Pancreas (tissue), 10 donors: Measurements from ENCODE around the gene GATAD2B. TPM values are rescaled to one million over a fixed set of nuclear protein-coding genes. Genes with fewer than 3 reads are reported as not detected.

Experiments
- ATAC-seq, 4 donors: fragments of 200-7000 bp; cut with Tn5 transposase; one replicate each; pipeline versions ENCODE4 v1.8.0 to v1.9.1; 2020; ENCODE audit warnings: mild to moderate bottlenecking in 4 of 4, moderate library complexity in 4 of 4
- DNase-seq, 6 donors: peaks; one replicate each; pipeline ENCODE4 v3.0.0-alpha.2; 2020
- FAIRE-seq: peaks from 2 replicates; lab custom pipeline; 2012; peaks lifted over from hg19 to GRCh38; lab: Jason Lieb, UNC
- H3K27ac ChIP-seq, 4 donors: fragments of 200-600 bp; sonication (generic); 1 replicate in 3 of 4; 2 replicates in 1 of 4; pipeline versions ENCODE4 v1.5.0 to v1.8.0; 2020
- H3K27me3 ChIP-seq, 4 donors: fragments of 200-600 bp; one replicate each; pipeline ENCODE4 v1.8.0; 2021
- H3K36me3 ChIP-seq, 3 donors: fragments of 200-600 bp; sonication (generic) in 1 of 3; one replicate each; pipeline versions ENCODE4 v1.5.0 to v1.8.0; 2020 to 2021
- H3K4me1 ChIP-seq, 3 donors: fragments of 200-600 bp; one replicate each; pipeline ENCODE4 v1.8.0; 2021
- H3K4me3 ChIP-seq, 4 donors: fragments of 200-600 bp; sonication (generic) in 2 of 4; one replicate each; pipeline versions ENCODE4 v1.5.0 to v1.8.0; 2020 to 2021
- H3K9me3 ChIP-seq, 4 donors: fragments of 200-600 bp; one replicate each; pipeline ENCODE4 v1.8.0; 2021
- WGBS, 2 donors: extraction: QIAGEN DNeasy Blood & Tissue Kit; methylation state at CpG; one replicate each; pipeline ENCODE4 v1.1.7; 2013; 5-methylcytosine and 5-hydroxymethylcytosine counted together
- intact Hi-C, 3 donors: fragments of 100-400 bp; cut with DNase I; formaldehyde crosslinking; loops; one replicate each; pipeline versions ENCODE4 v1.11.1 to v1.14.2; 2022
- polyA plus RNA-seq, 2 donors: library from polyadenylated mRNA; stranded (reverse); fragments of 200-250 nt; gene quantifications; one replicate each; pipeline ENCODE4 v1.2.3, GENCODE V29; 2013
- total RNA-seq, 6 donors: library from RNA; stranded (reverse); fragmentation: NEBNext Ultra II Directional in 4 of 6; extraction: Animal tissue kit (Norgen Biotek cat#: 25700) in 4 of 6; gene quantifications; one replicate each; pipeline versions ENCODE4 v1.2.1 to v1.2.4, GENCODE V29; 2021 to 2023
- TF ChIP-seq, protein P1 (sequence below), 4 donors: fragments of 200-600 bp; sonication (generic) in 3 of 4; IDR thresholded peaks; one replicate each; pipeline versions ENCODE4 v1.5.0 to v1.8.0; 2021; ENCODE audit warnings: antibody characterized with exemption in 4 of 4
- donor health status: healthy with polysubstance abuse.
- donor health status: DM: no; HTN: no; CAD: no; lungs with moderate emphysema.
- donor health status: DM: no; HTN: no; CAD: no.
- donor health status: control.
- donor health status: control.
- donor health status: Bipolar disorder and iron deficiency.
- donor health status: DM: yes; HTN: yes; CAD: no.
- donor health status: DM: no; HTN: no; CAD: no.
- donor health status: DM: no; HTN: no; CAD: no.
- donor health status: DM: yes; HTN: yes; CAD: no.

GATAD2B gene
- total and polyA plus RNA-seq, 8 donors = 4.8 to 27.1 (median 16.2) TPM

DNA sequence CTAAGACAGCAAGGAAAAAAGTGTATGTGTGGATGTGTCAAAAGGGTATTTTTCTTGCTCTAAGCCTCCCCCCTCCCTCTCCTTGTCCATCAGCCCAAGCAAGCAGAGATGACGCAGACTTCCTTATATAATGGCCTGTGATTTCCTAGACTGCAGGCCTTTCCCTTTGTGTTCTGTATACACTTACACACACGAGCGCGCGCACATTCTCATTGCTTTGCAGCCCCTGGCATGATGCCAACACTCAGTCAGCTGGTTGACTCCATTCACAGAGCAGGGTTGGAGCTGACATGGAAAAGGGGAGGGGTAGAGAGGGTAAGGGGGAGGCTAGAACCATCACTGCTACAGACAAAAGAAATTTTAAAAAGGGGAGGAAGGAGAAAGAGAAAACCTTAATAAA, 41.8 kb downstream of the GATAD2B start:
- ATAC-seq (peak; percentile 80 to 93 (median 90)), DNase-seq (peak; percentile 71 to 89 (median 78)), FAIRE-seq (peak; percentile 29)
- 2 to 4% methylated on average over 5 of the region's 5 CpGs for WGBS, 2 donors
- Histone ChIP-seq H3K9me3 (no peaks in the 10 kb centered on the region), H3K36me3 (no peaks in the 10 kb centered on the region), H3K4me3 (no peak overlapping the region), H3K27me3 (no peaks in the 10 kb centered on the region), H3K27ac (peak overlapping the region in 2 of 4 donors; percentile 24 to 62), H3K4me1 (peaks cover 0 to 18% (median 12%) of the 10 kb centered on the region in 3 donors)
- intact Hi-C loops = no loop called here
- TF ChIP-seq, protein P1, sequence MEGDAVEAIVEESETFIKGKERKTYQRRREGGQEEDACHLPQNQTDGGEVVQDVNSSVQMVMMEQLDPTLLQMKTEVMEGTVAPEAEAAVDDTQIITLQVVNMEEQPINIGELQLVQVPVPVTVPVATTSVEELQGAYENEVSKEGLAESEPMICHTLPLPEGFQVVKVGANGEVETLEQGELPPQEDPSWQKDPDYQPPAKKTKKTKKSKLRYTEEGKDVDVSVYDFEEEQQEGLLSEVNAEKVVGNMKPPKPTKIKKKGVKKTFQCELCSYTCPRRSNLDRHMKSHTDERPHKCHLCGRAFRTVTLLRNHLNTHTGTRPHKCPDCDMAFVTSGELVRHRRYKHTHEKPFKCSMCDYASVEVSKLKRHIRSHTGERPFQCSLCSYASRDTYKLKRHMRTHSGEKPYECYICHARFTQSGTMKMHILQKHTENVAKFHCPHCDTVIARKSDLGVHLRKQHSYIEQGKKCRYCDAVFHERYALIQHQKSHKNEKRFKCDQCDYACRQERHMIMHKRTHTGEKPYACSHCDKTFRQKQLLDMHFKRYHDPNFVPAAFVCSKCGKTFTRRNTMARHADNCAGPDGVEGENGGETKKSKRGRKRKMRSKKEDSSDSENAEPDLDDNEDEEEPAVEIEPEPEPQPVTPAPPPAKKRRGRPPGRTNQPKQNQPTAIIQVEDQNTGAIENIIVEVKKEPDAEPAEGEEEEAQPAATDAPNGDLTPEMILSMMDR (IDR thresholded peaks at IDR 0.05) = no peak

DNA sequence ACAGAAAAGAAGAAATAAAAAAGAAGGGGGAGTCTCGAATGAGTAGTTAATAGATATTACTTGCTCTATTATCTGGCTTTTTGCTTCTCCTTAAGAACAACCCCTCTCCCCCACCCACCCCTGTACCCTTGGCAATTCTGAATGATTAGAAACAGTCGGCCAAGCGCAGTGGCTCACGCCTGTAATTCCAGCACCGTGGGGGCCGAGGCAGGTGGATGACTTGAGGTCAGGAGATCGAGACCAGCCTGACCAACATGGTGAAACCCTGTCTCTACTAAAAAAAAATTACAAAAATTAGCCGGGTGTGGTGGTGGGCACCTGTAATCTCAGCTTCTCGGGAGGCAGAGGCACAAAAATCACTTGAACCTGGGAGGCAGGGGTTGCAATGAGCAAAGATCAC, 42.7 kb downstream of the GATAD2B start:
- intact Hi-C loops = no loop called here
- H3K9me3 ChIP-seq = no peaks in the 10 kb centered on the region
- H3K27ac ChIP-seq = no peak overlapping the region

DNA sequence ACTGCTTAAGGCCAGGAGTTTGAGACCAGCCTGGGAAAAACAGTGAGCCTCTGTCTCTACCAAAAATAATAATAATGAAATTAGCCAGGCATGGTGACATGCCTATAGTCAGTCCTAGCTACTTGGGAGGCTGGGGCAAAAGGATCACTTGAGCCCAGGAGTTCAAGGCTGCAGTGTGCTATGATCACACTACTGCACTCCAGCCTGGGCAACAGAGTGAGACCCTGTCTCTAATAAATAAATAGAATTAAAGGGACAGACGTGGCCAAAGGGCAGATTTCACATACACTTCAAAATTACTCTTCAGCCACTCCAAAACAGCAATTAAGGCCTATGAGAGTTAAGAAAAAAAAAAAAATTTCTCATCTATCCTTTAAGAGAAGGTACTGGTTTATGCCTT, 45.7 kb downstream of the GATAD2B start:
- TF ChIP-seq, protein P1 (IDR thresholded peaks at IDR 0.05) = no peak
- H3K9me3 ChIP-seq = no peaks in the 10 kb centered on the region
- H3K27me3 ChIP-seq = no peaks in the 10 kb centered on the region
- no peaks in the 10 kb centered on the region for H3K36me3 ChIP-seq
- H3K4me1 ChIP-seq = peaks cover 0 to 13% (median 10%) of the 10 kb centered on the region in 3 donors
- H3K27ac ChIP-seq = no peak overlapping the region
- intact Hi-C loops = no loop called here
- DNase-seq (no peak), ATAC-seq (no peak), FAIRE-seq (no peak)
- whole genome bisulfite sequencing, 2 donors = 59 to 78% methylated on average over 1 of the region's 1 CpG
- H3K4me3 ChIP-seq = no peak overlapping the region

More for the DNA sequence above, 42.7 kb downstream of the GATAD2B start:
- no peaks in the 10 kb centered on the region for H3K36me3 ChIP-seq
- ATAC-seq = no peak
- no peaks in the 10 kb centered on the region for H3K27me3 ChIP-seq
- FAIRE-seq = no peak
- H3K4me3 ChIP-seq = no peak overlapping the region
- 94% methylated on average over 9 of the region's 9 CpGs for WGBS, 2 donors
- no peak for DNase-seq
- peaks cover 0 to 18% (median 12%) of the 10 kb centered on the region in 3 donors for H3K4me1 ChIP-seq
- TF ChIP-seq, protein P1 (IDR thresholded peaks at IDR 0.05) = no peak

DNA sequence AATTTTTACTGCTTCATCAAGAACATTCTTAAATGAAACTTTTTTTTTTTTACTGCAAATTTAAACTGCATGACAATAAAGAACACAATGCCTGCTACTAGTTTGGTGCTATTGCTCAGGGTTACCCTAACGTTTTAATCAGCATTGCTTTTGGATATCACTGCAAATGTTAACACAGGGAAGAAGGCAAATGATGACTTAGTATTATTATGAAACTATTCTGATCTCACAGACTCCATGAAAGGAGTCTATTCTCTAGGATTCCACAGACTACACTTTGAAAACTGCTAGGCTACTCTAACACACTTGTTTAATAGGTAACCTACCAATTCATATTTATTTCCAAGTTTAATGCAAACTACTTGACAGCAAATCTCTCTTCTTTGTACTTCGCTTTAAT, 49.8 kb downstream of the GATAD2B start:
- FAIRE-seq (no peak), ATAC-seq (peak in 1 of 4 donors; percentile 59), DNase-seq (no peak)
- peaks cover 0 to 5% (median 0%) of the 10 kb centered on the region in 3 donors for H3K4me1 ChIP-seq
- H3K4me3 ChIP-seq = no peak overlapping the region
- H3K27me3 ChIP-seq = no peaks in the 10 kb centered on the region
- no peaks in the 10 kb centered on the region for H3K9me3 ChIP-seq
- H3K27ac ChIP-seq = no peak overlapping the region
- H3K36me3 ChIP-seq = no peaks in the 10 kb centered on the region
- TF ChIP-seq, protein P1 (IDR thresholded peaks at IDR 0.05) = no peak
- intact Hi-C loops = no loop called here
- WGBS, 2 donors = 40 to 44% methylated on average over 2 of the region's 2 CpGs

DNA sequence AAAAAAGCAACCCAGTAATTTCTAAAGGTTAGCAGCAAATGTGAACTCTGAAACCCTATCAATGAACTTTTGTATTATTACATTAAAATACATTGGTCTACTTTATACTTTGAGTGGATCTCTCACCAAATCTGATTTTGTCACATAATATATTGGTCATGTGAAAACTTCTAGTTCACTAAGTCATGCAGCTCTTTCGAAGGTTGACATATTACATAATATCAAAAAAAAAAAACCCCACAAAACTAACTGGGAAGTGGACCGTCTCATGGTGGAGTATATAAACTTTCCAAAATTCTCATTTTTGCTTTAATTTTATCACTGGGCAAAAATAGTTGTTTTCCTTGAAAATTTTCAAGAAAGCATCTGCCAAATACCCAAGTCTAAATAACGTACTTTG, 50.4 kb downstream of the GATAD2B start:
- H3K4me3 ChIP-seq = no peak overlapping the region
- no peaks in the 10 kb centered on the region for H3K36me3 ChIP-seq
- WGBS, 2 donors = 63 to 69% methylated on average over 3 of the region's 3 CpGs
- intact Hi-C loops = no loop called here
- H3K9me3 ChIP-seq = no peaks in the 10 kb centered on the region
- ATAC-seq (no peak), DNase-seq (no peak), FAIRE-seq (no peak)
- TF ChIP-seq, protein P1 (IDR thresholded peaks at IDR 0.05) = no peak
- peaks cover 0 to 5% (median 0%) of the 10 kb centered on the region in 3 donors for H3K4me1 ChIP-seq
- no peak overlapping the region for H3K27ac ChIP-seq
- H3K27me3 ChIP-seq = no peaks in the 10 kb centered on the region
